IMR-90 (cell line): ENCODE measurements around the gene CDKN3. TPM values are rescaled to one million over a fixed set of nuclear protein-coding genes. Genes with fewer than 3 reads are reported as not detected.

Experiments
- ATAC-seq: fragments of 200-7000 bp; cut with Tn5 transposase; 2 replicates; pipeline ENCODE4 v1.9.1; 2020; ENCODE audit warnings: low read depth, mild to moderate bottlenecking, moderate library complexity
- BruUV-seq: library from RNA; stranded (reverse); fragments of 400-500 nt; replicated peaks from 2 replicates; lab custom pipeline; 2021; lab: Mats Ljungman, UMichigan
- CTCF ChIA-PET: fragments of 300-600 bp; formaldehyde crosslinking; extraction: SDS; loops from one replicate; lab custom pipeline; 2021; ENCODE audit warnings: antibody characterized with exemption; lab: Yijun Ruan, JAX
- POLR2A ChIA-PET: fragments of 300-600 bp; sonication (Branson Sonifier 250); formaldehyde crosslinking; loops from one replicate; lab custom pipeline; 2022; ENCODE audit warnings: antibody characterized with exemption; ENCODE audit not compliant: unreplicated experiment; lab: Charles Lee
- DNase-seq: peaks from one replicate; pipeline ENCODE4 v3.0.0; 2013
- H2AFZ ChIP-seq: replicated peaks from 2 replicates; pipeline ENCODE3; 2013; ENCODE audit warnings: low read length, mild to moderate bottlenecking; ENCODE audit not compliant: poor library complexity
- H2AK5ac ChIP-seq: 2 replicates; pipeline ENCODE4 v1.6.1; 2013; ENCODE audit warnings: low read depth, low read length, inconsistent platforms
- H2AK9ac ChIP-seq: replicated peaks from 2 replicates; pipeline ENCODE3; 2013; ENCODE audit warnings: mild to moderate bottlenecking, low read depth, low read length, moderate library complexity; ENCODE audit not compliant: poor library complexity
- H2BK120ac ChIP-seq: 2 replicates; pipeline ENCODE4 v1.6.1; 2013; ENCODE audit warnings: low read depth, low read length, inconsistent platforms
- H2BK15ac ChIP-seq: 3 replicates; pipeline ENCODE4 v1.6.1; 2013; ENCODE audit warnings: low read depth, low read length, inconsistent platforms
- H2BK20ac ChIP-seq: 2 replicates; pipeline ENCODE4 v1.6.1; 2013; ENCODE audit warnings: low read depth, mild to moderate bottlenecking, inconsistent platforms, low read length, moderate library complexity
- H2BK5ac ChIP-seq: 2 replicates; pipeline ENCODE4 v1.6.1; 2013; ENCODE audit warnings: mild to moderate bottlenecking, low read depth, low read length, inconsistent platforms; ENCODE audit not compliant: poor library complexity, severe bottlenecking
- H3K14ac ChIP-seq: replicated peaks from 2 replicates; pipeline ENCODE4 v1.6.1; 2013; ENCODE audit warnings: low read depth, low read length, inconsistent platforms
- H3K18ac ChIP-seq: 2 replicates; pipeline ENCODE4 v1.6.1; 2013; ENCODE audit warnings: low read depth, low read length, control low read depth
- H3K23ac ChIP-seq: 2 replicates; pipeline ENCODE4 v1.6.1; 2013; ENCODE audit warnings: low read depth, low read length, inconsistent platforms
- H3K27ac ChIP-seq: 2 replicates; pipeline ENCODE4 v1.5.1; 2013; ENCODE audit warnings: mild to moderate bottlenecking, control low read depth, low read length; ENCODE audit not compliant: insufficient read depth
- H3K27me3 ChIP-seq: 2 replicates; pipeline ENCODE4 v1.6.1; 2013; ENCODE audit warnings: low read length; ENCODE audit not compliant: control insufficient read depth, insufficient read depth
- H3K36me3 ChIP-seq: 2 replicates; pipeline ENCODE4 v1.6.1; 2013; ENCODE audit warnings: low read length, mixed read lengths; ENCODE audit not compliant: control insufficient read depth, insufficient read depth
- H3K4ac ChIP-seq: 2 replicates; pipeline ENCODE4 v1.6.1; 2013; ENCODE audit warnings: low read depth, low read length, inconsistent platforms
- H3K4me1 ChIP-seq: 2 replicates; pipeline ENCODE4 v1.6.1; 2013; ENCODE audit warnings: low read length, mixed read lengths; ENCODE audit not compliant: control insufficient read depth, insufficient read depth
- H3K4me2 ChIP-seq: 2 replicates; pipeline ENCODE4 v1.6.1; 2013; ENCODE audit warnings: low read depth, mild to moderate bottlenecking, control low read depth, low read length, moderate library complexity
- H3K4me3 ChIP-seq: 2 replicates; pipeline ENCODE4 v1.5.1; 2013; ENCODE audit warnings: low read depth, mild to moderate bottlenecking, control low read depth, low read length, moderate library complexity; ENCODE audit not compliant: insufficient read depth
- H3K56ac ChIP-seq: 2 replicates; pipeline ENCODE4 v1.6.1; 2013; ENCODE audit warnings: low read length, inconsistent platforms; ENCODE audit not compliant: insufficient read depth; ENCODE audit errors: extremely low read depth
- H3K79me1 ChIP-seq, 2 experiments: 2 replicates each; pipeline ENCODE4 v1.6.1; 2013; ENCODE audit warnings: low read length in 2 of 2, inconsistent platforms in 1 of 2, low read depth in 1 of 2
- H3K9ac ChIP-seq: 2 replicates; pipeline ENCODE4 v1.6.1; 2013; ENCODE audit warnings: low read depth, low read length, control low read depth
- H3K9me1 ChIP-seq: 2 replicates; pipeline ENCODE4 v1.6.1; 2013; ENCODE audit warnings: low read length, inconsistent platforms; ENCODE audit not compliant: insufficient read depth
- H3K9me3 ChIP-seq: 2 replicates; pipeline ENCODE4 v1.6.1; 2013; ENCODE audit warnings: low read length; ENCODE audit not compliant: control insufficient read depth, insufficient read depth
- H4K20me1 ChIP-seq: 2 replicates; pipeline ENCODE4 v1.6.1; 2013; ENCODE audit warnings: low read length, inconsistent platforms; ENCODE audit not compliant: insufficient read depth
- H4K5ac ChIP-seq: 2 replicates; pipeline ENCODE4 v1.6.1; 2013; ENCODE audit warnings: mild to moderate bottlenecking, low read depth, low read length, control low read depth
- H4K8ac ChIP-seq, 2 experiments: 2 replicates each; pipeline ENCODE4 v1.6.1; 2013; ENCODE audit warnings: low read depth in 2 of 2, low read length in 2 of 2, control low read depth in 1 of 2, inconsistent platforms in 1 of 2
- H4K91ac ChIP-seq: 2 replicates; pipeline ENCODE4 v1.6.1; 2013; ENCODE audit warnings: low read depth, low read length, inconsistent platforms; ENCODE audit not compliant: insufficient read depth
- BHLHE40 ChIP-seq: fragments of 150-350 bp; IDR thresholded peaks from 2 replicates; pipeline ENCODE4 v1.6.1; 2016; ENCODE audit warnings: mild to moderate bottlenecking, low read depth, low read length
- ELK1 ChIP-seq: fragments of 150-350 bp; IDR thresholded peaks from 2 replicates; pipeline ENCODE4 v1.6.1; 2016; ENCODE audit warnings: low read depth, mild to moderate bottlenecking, low read length, moderate library complexity, borderline replicate concordance
- MAZ ChIP-seq: IDR thresholded peaks from 2 replicates; pipeline ENCODE4 v1.6.1; 2012; ENCODE audit warnings: low read depth, mild to moderate bottlenecking, low read length, improper control_type of control experiment, moderate library complexity, borderline replicate concordance
- NFE2L2 ChIP-seq: fragments of 150-350 bp; IDR thresholded peaks from 2 replicates; pipeline ENCODE4 v1.6.1; 2016; ENCODE audit warnings: low read depth, mild to moderate bottlenecking, low read length
- SMC3 ChIP-seq: fragments of 150-350 bp; IDR thresholded peaks from 2 replicates; pipeline ENCODE4 v1.6.1; 2016; ENCODE audit warnings: low read depth, mild to moderate bottlenecking, antibody characterized with exemption, low read length, moderate library complexity
- WGBS, 2 experiments: methylation state at CpG; one replicate each; pipeline versions ENCODE4 v1.1.5 to v1.1.7; 2013; ENCODE audit warnings: missing lambda C conversion rate in 2 of 2; ENCODE audit not compliant: insufficient read length in 1 of 2; ENCODE audit errors: extremely low coverage in 2 of 2; 5-methylcytosine and 5-hydroxymethylcytosine counted together
- dilution Hi-C: fragments of 300-500 bp; cut with HindIII; formaldehyde crosslinking; loops from one replicate; pipeline ENCODE4 v1.14.3; 2018; ENCODE audit warnings: low sequenced_read_pairs; ENCODE audit not compliant: unreplicated experiment
- in situ Hi-C: fragments of 300-500 bp; cut with MboI; formaldehyde crosslinking; loops from 3 replicates; pipeline ENCODE4 v1.14.3; 2019; ENCODE audit warnings: low sequenced_read_pairs, inconsistent platforms, mixed read lengths
- intact Hi-C: fragments of 100-400 bp; cut with micrococcal nuclease; formaldehyde crosslinking; loops from 2 replicates; pipeline ENCODE4 v1.10.0; 2022
- polyA plus RNA-seq, 3 experiments: library from polyadenylated mRNA; depleted of rRNA; stranded (reverse); fragments of >200 nt; gene quantifications; 2 replicates each; pipeline ENCODE4 v1.2.3, GENCODE V29; 2012; ENCODE audit warnings: low replicate concordance in 1 of 3
- total RNA-seq: library from RNA; depleted of rRNA; stranded (reverse); fragments of >200 nt; gene quantifications from 2 replicates; pipeline ENCODE4 v1.2.3, GENCODE V29; 2012
- TF ChIP-seq, protein P1 (sequence below): fragments of 150-350 bp; IDR thresholded peaks from 2 replicates; pipeline ENCODE4 v1.6.1; 2017; ENCODE audit warnings: mild to moderate bottlenecking, antibody characterized with exemption, low read length, low read depth

Gene CDKN3
- total and polyA plus RNA-seq, 2 of the 4 experiments (the other 2 are of a cell fraction) = 38.9 to 48.9 TPM

GRCh38 chr14:54443981-54444380, 47.2 kb downstream of the CDKN3 start:
- no peak overlapping the region for H3K23ac ChIP-seq
- no peak overlapping the region for H2BK120ac ChIP-seq
- in situ Hi-C loops (no loop called here), intact Hi-C loops (loop anchor here (5.0 kb wide), 1 partner anchor 77 kb away; no protein-coding TSS in a partner anchor), dilution Hi-C loops (no loop called here)
- no peak overlapping the region for H2AK9ac ChIP-seq
- ATAC-seq (no peak), DNase-seq (no peak)
- H3K79me1 ChIP-seq = peaks cover 0 to 8% of the 10 kb centered on the region in 2 experiments; a peak in 2 of 4 replicates
- WGBS, 2 experiments = 83% methylated on average over 6 of the region's 18 CpGs; no CpG with 5 or more reads in 1 of the 2 experiments
- no peak overlapping the region for H4K8ac ChIP-seq
- H3K4ac ChIP-seq = no peak overlapping the region
- H4K20me1 ChIP-seq = no peaks in the 10 kb centered on the region; the same call in 1 of the 2 replicates
- no peaks in the 10 kb centered on the region for H3K36me3 ChIP-seq
- no peak overlapping the region for H2AFZ ChIP-seq
- H2AK5ac ChIP-seq = no peak overlapping the region
- H2BK20ac ChIP-seq = no peak overlapping the region
- no peak overlapping the region for H3K4me3 ChIP-seq
- H3K27me3 ChIP-seq = no peaks in the 10 kb centered on the region
- H3K9me3 ChIP-seq = no peaks in the 10 kb centered on the region
- H2BK5ac ChIP-seq = no peak overlapping the region
- no TSS peak for BruUV-seq
- no peak overlapping the region for H4K5ac ChIP-seq
- POLR2A ChIA-PET = no interaction called here
- no peak overlapping the region for H3K56ac ChIP-seq
- peaks cover 3% of the 10 kb centered on the region for H3K4me1 ChIP-seq
- no peak overlapping the region for H3K27ac ChIP-seq
- H3K18ac ChIP-seq = no peak overlapping the region
- H3K9me1 ChIP-seq = no peaks in the 10 kb centered on the region; the same call in 1 of the 2 replicates
- no peak overlapping the region for H2BK15ac ChIP-seq
- no peak overlapping the region for H3K9ac ChIP-seq
- no peak overlapping the region for H3K4me2 ChIP-seq
- TF ChIP-seq NFE2L2 (no peak), BHLHE40 (no peak), MAZ (no peak), ELK1 (no peak), SMC3 (no peak)
- TF ChIP-seq, protein P1, sequence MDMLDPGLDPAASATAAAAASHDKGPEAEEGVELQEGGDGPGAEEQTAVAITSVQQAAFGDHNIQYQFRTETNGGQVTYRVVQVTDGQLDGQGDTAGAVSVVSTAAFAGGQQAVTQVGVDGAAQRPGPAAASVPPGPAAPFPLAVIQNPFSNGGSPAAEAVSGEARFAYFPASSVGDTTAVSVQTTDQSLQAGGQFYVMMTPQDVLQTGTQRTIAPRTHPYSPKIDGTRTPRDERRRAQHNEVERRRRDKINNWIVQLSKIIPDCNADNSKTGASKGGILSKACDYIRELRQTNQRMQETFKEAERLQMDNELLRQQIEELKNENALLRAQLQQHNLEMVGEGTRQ = no peak
- CTCF ChIA-PET = no interaction called here
- no peak overlapping the region for H4K91ac ChIP-seq
- H3K14ac ChIP-seq = no peak overlapping the region
